Mucosa of stomach (tissue), 1 donor: ENCODE results near the gene RASAL3.

Experiments
- H3K27me3 ChIP-seq: one replicate; pipeline ENCODE4 v1.7.0; 2013; ENCODE audit warnings: mild to moderate bottlenecking, low read length; ENCODE audit not compliant: control insufficient read depth, insufficient read depth
- H3K36me3 ChIP-seq: one replicate; pipeline ENCODE4 v1.7.0; 2013; ENCODE audit warnings: low read length; ENCODE audit not compliant: control insufficient read depth, insufficient read depth
- H3K4me1 ChIP-seq: one replicate; pipeline ENCODE4 v1.7.0; 2013; ENCODE audit warnings: mild to moderate bottlenecking, low read length; ENCODE audit not compliant: control insufficient read depth, insufficient read depth
- H3K4me3 ChIP-seq: one replicate; pipeline ENCODE4 v1.7.0; 2013; ENCODE audit warnings: low read length
- H3K9ac ChIP-seq: one replicate; pipeline ENCODE4 v1.7.0; 2013; ENCODE audit warnings: mild to moderate bottlenecking, low read length, moderate library complexity
- H3K9me3 ChIP-seq: one replicate; pipeline ENCODE4 v1.7.0; 2013; ENCODE audit warnings: mild to moderate bottlenecking, low read length, moderate library complexity; ENCODE audit not compliant: control insufficient read depth
- donor health status: Pancreatic carcinoma.

The RASAL3 gene

GRCh38 chr19:15464394-15465385 is at the start of gene RASAL3:
Gene RASAL3, minus strand, starts transcription at chr19:15464544. Its CDS starts 186 bp downstream, at chr19:15464358.
- Histone ChIP-seq H3K9ac (no peak within 1 kb of the TSS), H3K27me3 (peaks cover 33% of the 10 kb centered on the region), H3K9me3 (no peaks in the 10 kb centered on the region)

GRCh38 chr19:15511671-15512424 is 47.5 kb upstream of the RASAL3 start:
- Histone ChIP-seq H3K9me3 (no peaks in the 10 kb centered on the region), H3K36me3 (no peaks in the 10 kb centered on the region), H3K27me3 (peaks cover 34% of the 10 kb centered on the region), H3K4me1 (peaks cover 11% of the 10 kb centered on the region), H3K4me3 (no peak overlapping the region), H3K9ac (no peak overlapping the region)

More at GRCh38 chr19:15464394-15465385, at the start of gene RASAL3:
- no peaks in the 10 kb centered on the region for H3K4me1 ChIP-seq
- no peak within 1 kb of the TSS for H3K4me3 ChIP-seq
- H3K36me3 ChIP-seq = no peaks in the 10 kb centered on the region

GRCh38 chr19:15508035-15508710 is 43.8 kb upstream of the RASAL3 start, which contains the start of gene CYP4F22:
Gene CYP4F22, plus strand, starts transcription at chr19:15508525. Its CDS starts 16,812 bp downstream, at chr19:15525337.
- H3K4me3 ChIP-seq = no peak within 1 kb of the TSS
- H3K27me3 ChIP-seq = peaks cover 34% of the 10 kb centered on the region
- no peak within 1 kb of the TSS for H3K9ac ChIP-seq
- no peaks in the 10 kb centered on the region for H3K36me3 ChIP-seq
- no peaks in the 10 kb centered on the region for H3K9me3 ChIP-seq
- H3K4me1 ChIP-seq = peaks cover 11% of the 10 kb centered on the region

GRCh38 chr19:15507068-15508034 is 43.0 kb upstream of the RASAL3 start:
- no peaks in the 10 kb centered on the region for H3K9me3 ChIP-seq
- H3K4me3 ChIP-seq = no peak overlapping the region
- no peaks in the 10 kb centered on the region for H3K36me3 ChIP-seq
- H3K27me3 ChIP-seq = peaks cover 34% of the 10 kb centered on the region
- H3K9ac ChIP-seq = no peak overlapping the region
- H3K4me1 ChIP-seq = peaks cover 11% of the 10 kb centered on the region

GRCh38 chr19:15506074-15506571 is 41.8 kb upstream of the RASAL3 start:
- H3K4me1 ChIP-seq = peaks cover 6% of the 10 kb centered on the region
- H3K36me3 ChIP-seq = no peaks in the 10 kb centered on the region
- no peak overlapping the region for H3K4me3 ChIP-seq
- H3K9me3 ChIP-seq = no peaks in the 10 kb centered on the region
- H3K9ac ChIP-seq = no peak overlapping the region
- H3K27me3 ChIP-seq = peaks cover 34% of the 10 kb centered on the region

- Histone ChIP-seq H3K9ac (no peak overlapping the region), H3K36me3 (no peaks in the 10 kb centered on the region), H3K4me1 (no peaks in the 10 kb centered on the region), H3K27me3 (peaks cover 6% of the 10 kb centered on the region), H3K4me3 (no peak overlapping the region), H3K9me3 (no peaks in the 10 kb centered on the region)
Observed at GRCh38 chr19:15502264-15502663, 37.9 kb upstream of the RASAL3 start.

GRCh38 chr19:15501596-15501995 is 37.3 kb upstream of the RASAL3 start:
- Histone ChIP-seq H3K36me3 (no peaks in the 10 kb centered on the region), H3K4me3 (no peak overlapping the region), H3K9me3 (no peaks in the 10 kb centered on the region), H3K9ac (no peak overlapping the region), H3K27me3 (peaks cover 3% of the 10 kb centered on the region), H3K4me1 (no peaks in the 10 kb centered on the region)

- Histone ChIP-seq H3K4me3 (no peak overlapping the region), H3K27me3 (peaks cover 3% of the 10 kb centered on the region), H3K9me3 (no peaks in the 10 kb centered on the region), H3K36me3 (no peaks in the 10 kb centered on the region), H3K9ac (no peak overlapping the region), H3K4me1 (no peaks in the 10 kb centered on the region)
Observed at GRCh38 chr19:15498910-15499309, 34.6 kb upstream of the RASAL3 start.

- H3K9ac ChIP-seq = no peak overlapping the region
- no peaks in the 10 kb centered on the region for H3K9me3 ChIP-seq
- no peaks in the 10 kb centered on the region for H3K4me1 ChIP-seq
- H3K4me3 ChIP-seq = no peak overlapping the region
- H3K36me3 ChIP-seq = no peaks in the 10 kb centered on the region
- H3K27me3 ChIP-seq = peaks cover 3% of the 10 kb centered on the region
Observed at GRCh38 chr19:15498156-15498858, 34.0 kb upstream of the RASAL3 start.

GRCh38 chr19:15495151-15495550 is 30.8 kb upstream of the RASAL3 start:
- Histone ChIP-seq H3K27me3 (no peaks in the 10 kb centered on the region), H3K9me3 (no peaks in the 10 kb centered on the region), H3K36me3 (no peaks in the 10 kb centered on the region), H3K4me3 (no peak overlapping the region), H3K9ac (no peak overlapping the region), H3K4me1 (no peaks in the 10 kb centered on the region)
